ENCODE measurements around the gene GYG2. TPM values are rescaled to one million over a fixed set of nuclear protein-coding genes. Genes with fewer than 3 reads are reported as not detected.
"Not testable (repeated sequence)": the region's sequence is repeated elsewhere in the genome, so short reads cannot be mapped to it uniquely, and the experiment has no call there.

The GYG2 gene
- total RNA-seq, 2 experiments from 2014 or later: not detected

- CTCF ChIA-PET: no interaction called here
- POLR2A ChIA-PET: no interaction called here
Measured at GRCh38 chrX:2863646-2864045, 34.9 kb downstream of the GYG2 start.

GRCh38 chrX:2867206-2867605, 38.5 kb downstream of the GYG2 start:
- ChIA-PET CTCF (no interaction called here), POLR2A (no interaction called here)

GRCh38 chrX:2870650-2871049, 41.9 kb downstream of the GYG2 start:
- POLR2A ChIA-PET: no interaction called here
- CTCF ChIA-PET: no interaction called here

GRCh38 chrX:2871831-2872230, 43.1 kb downstream of the GYG2 start:
- POLR2A ChIA-PET: no interaction called here
- CTCF ChIA-PET: no interaction called here

GRCh38 chrX:2872671-2873277, 44.0 kb downstream of the GYG2 start:
- POLR2A ChIA-PET: no interaction called here
- CTCF ChIA-PET: no interaction called here

GRCh38 chrX:2874222-2875135, 45.7 kb downstream of the GYG2 start:
- CTCF ChIA-PET: no interaction called here
- POLR2A ChIA-PET: no interaction called here

- CTCF ChIA-PET: interaction anchor here (0.7 kb wide), 1 partner anchor 75 kb away, joined by 3 read pairs; no protein-coding TSS in a partner anchor
- POLR2A ChIA-PET: no interaction called here
Measured at GRCh38 chrX:2875136-2875481, 46.4 kb downstream of the GYG2 start.

GRCh38 chrX:2875798-2876399, 47.2 kb downstream of the GYG2 start:
- CTCF ChIA-PET: interaction anchor here (0.7 kb wide), 1 partner anchor 76 kb away, joined by 3 read pairs; no protein-coding TSS in a partner anchor
- POLR2A ChIA-PET: no interaction called here

GRCh38 chrX:2878563-2878962, 49.8 kb downstream of the GYG2 start:
- ChIA-PET POLR2A (no interaction called here), CTCF (no interaction called here)

- CTCF ChIA-PET: no interaction called here
- POLR2A ChIA-PET: no interaction called here
Measured at GRCh38 chrX:2879670-2880069, 50.9 kb downstream of the GYG2 start.

- ChIA-PET CTCF (no interaction called here), POLR2A (no interaction called here)
Measured at GRCh38 chrX:2883770-2884169, 55.0 kb downstream of the GYG2 start.

- ChIA-PET POLR2A (no interaction called here), CTCF (no interaction called here)
Measured at GRCh38 chrX:2888309-2888708, 59.6 kb downstream of the GYG2 start.

GRCh38 chrX:2889045-2889605, 60.4 kb downstream of the GYG2 start:
- ChIA-PET POLR2A (no interaction called here), CTCF (no interaction called here)

GRCh38 chrX:2889706-2890490, 61.2 kb downstream of the GYG2 start:
- CTCF ChIA-PET, POLR2A ChIA-PET: not testable (repeated sequence)

GRCh38 chrX:2890536-2891460, 62.1 kb downstream of the GYG2 start:
- POLR2A ChIA-PET, CTCF ChIA-PET: not testable (repeated sequence)

- ChIA-PET CTCF (no interaction called here), POLR2A (no interaction called here)
Measured at GRCh38 chrX:2892816-2893215, 64.1 kb downstream of the GYG2 start.

- ChIA-PET CTCF (no interaction called here), POLR2A (no interaction called here)
Measured at GRCh38 chrX:2894885-2895292, 66.2 kb downstream of the GYG2 start.

GRCh38 chrX:2897311-2897689, 68.6 kb downstream of the GYG2 start:
- ChIA-PET POLR2A (no interaction called here), CTCF (no interaction called here)

Measured in activated CD8-positive, alpha-beta memory T cell treated with anti-CD3 and anti-CD28 coated beads for 36 hours (primary cell).